Activated T-cell treated with anti-CD3 and anti-CD28 coated beads, Interleukin-2, amount 50 U/mL, for 24 hours (primary cell): ENCODE data around the gene OR51B6.

Source experiments
- DNase-seq: peaks from one replicate; pipeline ENCODE4 v3.0.0-alpha.2; 2020
- H3K27ac Mint-ChIP-seq: 2 replicates; pipeline ENCODE4 v1.8.0; 2020; ENCODE audit warnings: mild to moderate bottlenecking, mixed read lengths
- H3K27me3 Mint-ChIP-seq: 2 replicates; pipeline ENCODE4 v1.8.0; 2020; ENCODE audit warnings: mixed read lengths
- H3K36me3 Mint-ChIP-seq: 2 replicates; pipeline ENCODE4 v1.8.0; 2020; ENCODE audit warnings: low read depth, mixed read lengths
- H3K4me1 Mint-ChIP-seq: 2 replicates; pipeline ENCODE4 v1.8.0; 2020; ENCODE audit warnings: low read depth, mixed read lengths
- H3K4me3 Mint-ChIP-seq: 2 replicates; pipeline ENCODE4 v1.8.0; 2020; ENCODE audit warnings: mild to moderate bottlenecking, moderate library complexity, mixed read lengths
- H3K9me3 Mint-ChIP-seq: 2 replicates; pipeline ENCODE4 v1.8.0; 2020; ENCODE audit warnings: mixed read lengths

The OR51B6 gene

DNA sequence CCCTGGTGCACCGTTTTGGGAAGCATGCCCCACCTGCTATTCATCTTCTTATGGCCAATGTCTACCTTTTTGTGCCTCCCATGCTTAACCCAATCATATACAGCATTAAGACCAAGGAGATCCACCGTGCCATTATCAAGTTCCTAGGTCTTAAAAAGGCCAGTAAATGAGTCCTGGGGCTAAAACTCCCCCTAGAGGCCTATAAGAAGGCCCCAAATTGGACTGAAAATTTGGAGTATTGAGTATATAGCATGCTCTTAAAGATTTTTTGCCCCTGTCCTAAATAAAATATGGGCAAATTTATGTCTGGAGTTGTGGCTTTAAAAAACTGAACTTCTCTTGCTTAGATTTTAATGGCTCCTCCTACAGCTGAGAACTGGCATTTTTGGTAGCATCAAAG lies 38.9 kb downstream of the OR51B6 start:
- Mint-ChIP-seq H3K27me3 (peaks cover 6% of the 10 kb centered on the region), H3K9me3 (no peaks in the 10 kb centered on the region), H3K27ac (no peak overlapping the region), H3K4me1 (no peaks in the 10 kb centered on the region), H3K36me3 (no peaks in the 10 kb centered on the region), H3K4me3 (no peak overlapping the region)
- no peak for DNase-seq

DNA sequence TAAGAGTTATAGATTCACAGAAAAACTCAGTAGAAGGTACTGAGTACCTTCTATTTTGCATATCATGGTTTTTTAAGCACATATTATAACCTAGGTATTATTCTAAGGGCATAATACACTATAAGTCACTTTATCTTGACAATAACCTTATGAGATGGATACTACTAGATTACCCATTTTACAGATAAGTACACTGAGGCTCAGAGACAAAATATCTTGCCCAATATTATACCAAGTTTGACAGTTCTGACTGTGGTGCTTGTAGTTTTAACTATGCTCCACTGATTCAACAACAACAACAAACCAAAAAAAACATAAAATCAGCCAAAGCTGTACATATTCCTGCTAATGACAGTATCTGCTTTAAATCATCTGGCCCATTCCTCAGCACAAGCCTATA lies 42.8 kb downstream of the OR51B6 start:
- no peaks in the 10 kb centered on the region for H3K36me3 Mint-ChIP-seq
- no peak overlapping the region for H3K4me3 Mint-ChIP-seq
- no peak for DNase-seq
- no peaks in the 10 kb centered on the region for H3K9me3 Mint-ChIP-seq
- H3K4me1 Mint-ChIP-seq: no peaks in the 10 kb centered on the region
- no peak overlapping the region for H3K27ac Mint-ChIP-seq
- peaks cover 12% of the 10 kb centered on the region for H3K27me3 Mint-ChIP-seq

DNA sequence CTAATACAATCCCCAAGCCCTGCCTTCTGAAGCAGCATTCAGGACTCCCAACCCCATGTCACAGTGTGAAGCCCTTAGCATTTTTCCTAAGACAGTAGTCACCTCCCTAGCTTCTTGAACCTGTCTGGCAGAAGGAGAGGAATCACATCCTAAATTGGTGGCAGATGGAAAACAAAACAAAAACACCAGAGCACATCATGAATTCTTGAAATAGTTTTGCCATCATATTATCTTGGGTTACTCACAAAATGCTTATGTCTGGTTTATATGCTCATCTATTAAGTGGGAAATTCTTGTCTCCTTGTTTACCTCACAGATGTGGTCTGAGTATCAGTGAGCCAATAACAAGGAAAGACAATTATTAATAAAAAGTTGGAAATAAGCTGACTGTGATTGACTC lies 47.6 kb downstream of the OR51B6 start:
- DNase-seq: no peak
- no peaks in the 10 kb centered on the region for H3K4me1 Mint-ChIP-seq
- H3K9me3 Mint-ChIP-seq: no peaks in the 10 kb centered on the region
- H3K36me3 Mint-ChIP-seq: no peaks in the 10 kb centered on the region
- H3K4me3 Mint-ChIP-seq: no peak overlapping the region
- H3K27ac Mint-ChIP-seq: no peak overlapping the region
- H3K27me3 Mint-ChIP-seq: peaks cover 12% of the 10 kb centered on the region
